Measurements from ENCODE around the gene CCDC102B.
A peak's percentile ranks its signal among the peaks of the same experiment; 100 is the strongest.
"Not testable (repeated sequence)": the region's sequence is repeated elsewhere in the genome, so short reads cannot be mapped to it uniquely, and the experiment has no call there.

Gene CCDC102B

GRCh38 chr18:68972176-68972575, 174.3 kb downstream of the CCDC102B start:
- no peak for DNase-seq (ENCODE audit: low read depth in 2 of 2)

DNA sequence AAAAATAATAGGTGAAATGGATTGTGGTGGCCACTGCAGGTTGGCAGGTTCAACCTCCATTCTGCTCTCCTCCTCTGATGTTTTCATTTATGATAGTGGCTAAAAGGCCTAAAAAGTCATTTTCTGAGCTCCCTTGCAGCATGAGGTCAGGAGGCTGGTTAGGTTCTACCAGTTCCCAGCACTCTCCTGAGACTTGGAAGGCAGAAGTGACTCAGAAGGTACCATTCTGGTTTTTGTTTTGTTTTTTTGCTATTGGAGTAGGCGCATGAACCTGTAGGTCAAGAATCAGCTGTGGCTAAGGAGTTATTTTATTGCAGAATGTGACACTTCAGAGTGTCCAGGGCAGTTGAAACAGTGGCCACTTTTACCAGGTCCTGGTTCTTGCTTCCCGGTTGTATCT, 181.9 kb downstream of the CCDC102B start:
- DNase-seq (ENCODE audit: low read depth in 2 of 2), result no peak

- no peak for DNase-seq (ENCODE audit: low read depth in 2 of 2)
Measured at GRCh38 chr18:68983126-68983525, 185.2 kb downstream of the CCDC102B start.

- no peak for DNase-seq (ENCODE audit: low read depth in 2 of 2)
Measured at GRCh38 chr18:68984342-68984741, 186.5 kb downstream of the CCDC102B start.

- no peak for DNase-seq (ENCODE audit: low read depth in 2 of 2)
Measured at GRCh38 chr18:68985172-68985820, 187.4 kb downstream of the CCDC102B start.

DNA sequence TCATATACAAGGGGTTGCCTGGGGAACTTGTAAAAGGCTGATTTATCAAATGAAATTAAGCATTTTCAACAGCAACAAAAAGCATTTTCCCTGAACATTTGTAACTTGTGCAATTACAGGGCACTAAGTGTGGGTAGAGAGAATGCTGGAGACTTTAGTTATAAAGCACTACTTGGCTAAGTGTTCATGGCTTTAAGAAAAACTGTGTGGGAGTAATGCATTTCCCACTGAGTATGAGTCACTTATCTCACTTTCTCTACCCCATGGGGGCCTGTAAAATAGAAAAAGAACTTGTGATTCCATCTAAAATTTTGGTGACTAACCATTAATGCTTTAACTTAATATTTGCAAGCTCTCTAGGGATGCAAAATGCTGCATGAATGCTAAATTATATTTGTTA, 193.4 kb downstream of the CCDC102B start:
- no peak for DNase-seq (ENCODE audit: low read depth in 2 of 2)

- peak in 1 of 2 donors; percentile 3 for DNase-seq (ENCODE audit: low read depth in 2 of 2)
Measured at GRCh38 chr18:68992719-68993482, 195.0 kb downstream of the CCDC102B start.

GRCh38 chr18:68995675-68996074, 197.8 kb downstream of the CCDC102B start:
- DNase-seq (ENCODE audit: low read depth in 2 of 2), result no peak

GRCh38 chr18:68997845-68998244, 200.0 kb downstream of the CCDC102B start:
- no peak for DNase-seq (ENCODE audit: low read depth in 2 of 2)

- DNase-seq (ENCODE audit: low read depth in 2 of 2), result no peak
Measured at GRCh38 chr18:69000366-69000765, 202.5 kb downstream of the CCDC102B start.

GRCh38 chr18:69002233-69002632, 204.4 kb downstream of the CCDC102B start:
- DNase-seq (ENCODE audit: low read depth in 2 of 2), result no peak

- not testable (repeated sequence) for DNase-seq (ENCODE audit: low read depth in 2 of 2)
Measured at GRCh38 chr18:69006212-69006611, 208.3 kb downstream of the CCDC102B start.

DNA sequence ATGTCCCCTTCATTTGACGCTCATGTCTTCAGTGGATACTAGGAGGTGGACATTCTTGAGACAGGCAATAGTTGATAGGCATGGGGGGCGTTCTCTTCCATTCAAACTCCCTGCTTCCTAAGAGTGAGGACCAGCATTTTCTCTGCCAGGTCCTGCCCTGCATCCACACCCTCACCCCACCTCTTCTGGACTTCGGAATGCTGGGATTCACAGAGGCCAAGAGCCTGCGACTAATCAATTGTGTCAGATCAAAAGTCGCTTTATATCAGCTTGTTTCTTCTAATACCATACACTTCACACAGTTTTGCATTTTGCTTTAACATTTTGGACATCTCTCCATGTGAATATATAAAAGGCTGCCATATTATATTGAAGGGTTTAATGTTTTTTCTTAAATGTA, 210.7 kb downstream of the CCDC102B start:
- DNase-seq (ENCODE audit: low read depth in 2 of 2), result no peak

DNA sequence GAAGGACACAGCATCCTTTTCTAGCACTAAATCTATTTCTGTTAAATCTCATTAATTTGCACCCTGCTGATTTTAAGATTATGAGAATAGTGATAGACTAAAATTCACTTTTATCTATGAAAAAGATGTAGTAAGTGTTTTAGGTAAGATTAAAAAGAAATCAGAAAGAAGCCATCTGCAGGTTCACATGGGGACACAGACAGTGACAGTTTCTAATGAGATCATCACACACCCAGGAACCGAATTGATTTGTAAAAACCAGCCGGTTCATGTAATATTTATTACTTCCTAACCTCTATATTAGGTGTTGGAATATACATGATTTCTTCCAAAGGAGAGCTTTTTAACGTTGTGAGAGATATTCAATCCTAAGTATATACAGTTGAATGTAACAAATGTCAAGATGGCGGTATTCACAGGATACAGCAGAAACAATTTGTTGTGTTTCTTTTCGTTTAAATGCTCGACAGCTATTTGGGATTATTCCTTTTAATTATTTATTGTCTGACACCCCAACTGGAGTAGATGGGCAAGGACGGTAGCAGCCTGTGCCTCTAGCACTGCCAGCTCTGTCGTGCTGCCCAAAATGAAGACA, 223.4 kb downstream of the CCDC102B start:
- no peak for DNase-seq (ENCODE audit: low read depth in 2 of 2)

DNA sequence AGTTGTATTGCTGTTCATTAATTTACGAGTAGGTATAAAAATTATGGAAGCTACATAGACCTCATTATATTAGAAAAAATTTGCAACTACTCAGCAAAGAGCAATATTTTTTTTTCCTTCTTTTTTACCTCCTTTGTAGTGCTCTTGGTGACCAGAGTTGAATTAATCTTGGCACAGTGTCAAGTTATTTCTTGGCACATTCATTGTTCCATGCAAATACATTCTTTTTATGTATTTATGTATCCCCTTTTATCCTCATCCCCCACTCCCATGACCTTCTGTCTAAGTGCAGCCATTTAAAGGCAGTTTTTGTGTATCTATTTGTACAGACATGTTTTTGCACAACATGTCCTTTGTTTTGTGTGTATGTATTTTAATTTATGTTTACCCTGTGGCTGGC, 224.5 kb downstream of the CCDC102B start:
- DNase-seq (ENCODE audit: low read depth in 2 of 2), result no peak

DNA sequence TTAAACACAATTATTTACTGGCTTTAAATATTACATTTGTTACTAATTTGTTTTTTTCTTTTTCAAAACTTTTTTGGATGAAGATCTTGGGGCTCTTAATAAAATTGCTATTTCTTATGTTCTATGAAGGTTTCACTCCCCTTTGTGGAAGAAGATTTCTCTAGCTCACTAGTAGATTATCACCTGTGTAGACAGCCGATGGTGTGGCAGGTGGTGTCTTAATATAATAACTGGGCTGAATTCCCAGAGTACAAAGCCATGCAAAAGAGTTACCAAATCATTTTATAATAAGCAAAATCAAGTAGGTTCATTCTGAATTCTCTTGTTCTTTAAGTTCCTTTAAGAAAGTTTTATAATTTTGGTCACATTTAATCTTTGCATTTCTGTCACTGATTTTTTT, 233.7 kb downstream of the CCDC102B start:
- DNase-seq (ENCODE audit: low read depth in 2 of 2), result no peak

DNA sequence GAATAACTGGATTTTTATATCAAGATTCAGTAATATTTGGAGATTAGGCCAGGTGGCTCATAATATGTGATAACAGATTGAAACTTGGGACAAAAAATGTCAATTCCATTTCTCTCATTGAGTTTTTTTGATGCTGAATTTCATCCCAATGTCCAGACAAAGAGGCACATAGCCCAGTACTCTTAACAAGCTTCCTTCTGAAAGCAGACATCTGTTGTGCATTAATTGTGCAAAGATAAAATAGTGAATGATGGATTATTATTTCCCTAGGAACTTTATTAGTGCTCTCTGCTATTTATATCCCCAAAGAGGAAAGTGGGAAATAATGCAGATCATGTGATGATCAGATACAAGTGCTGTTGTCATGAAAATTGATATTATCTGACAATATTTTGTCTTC, 234.1 kb downstream of the CCDC102B start:
- DNase-seq (ENCODE audit: low read depth in 2 of 2), result no peak

DNA sequence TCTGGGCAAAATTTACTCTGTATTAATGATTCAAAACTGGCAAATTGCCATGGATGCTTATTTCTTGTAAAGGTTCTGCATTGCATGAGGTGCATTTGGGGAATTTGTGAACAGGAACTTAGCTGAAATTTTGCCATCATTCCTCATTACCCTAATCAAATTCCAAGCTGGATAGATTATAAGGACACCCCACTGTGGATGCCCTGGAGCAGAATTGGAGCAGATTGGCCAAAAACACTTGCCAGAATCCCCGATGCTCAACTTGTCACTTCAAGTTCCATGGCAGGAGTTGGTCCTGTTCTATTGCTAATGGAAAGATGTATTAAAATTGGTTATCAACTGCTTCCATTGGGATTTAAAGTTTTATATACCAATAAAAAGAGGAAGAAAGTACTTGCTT, 237.9 kb downstream of the CCDC102B start:
- no peak for DNase-seq (ENCODE audit: low read depth in 2 of 2)

- DNase-seq (ENCODE audit: low read depth in 2 of 2), result no peak
Measured at GRCh38 chr18:69044215-69044614, 246.3 kb downstream of the CCDC102B start.

- DNase-seq (ENCODE audit: low read depth in 2 of 2), result no peak
Measured at GRCh38 chr18:69064063-69064462, 266.2 kb downstream of the CCDC102B start.

DNA sequence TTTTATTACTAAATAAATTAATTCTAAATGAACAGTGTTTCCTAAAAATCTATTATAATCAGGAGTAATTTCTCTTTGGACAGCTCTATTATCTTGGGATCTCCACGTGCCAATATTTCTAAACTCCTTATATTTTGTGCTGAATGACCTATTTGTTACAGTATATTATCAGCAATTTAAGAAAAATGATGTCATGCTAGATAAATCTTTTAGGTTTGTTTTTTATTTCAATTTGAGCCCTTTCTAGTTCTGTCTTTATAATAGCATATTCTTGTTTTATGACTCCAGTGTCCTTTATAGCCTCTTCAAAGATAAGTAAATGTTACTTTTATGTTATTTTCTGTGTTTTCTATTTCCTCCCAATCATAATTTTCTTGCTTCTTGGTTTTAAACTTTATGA, 269.2 kb downstream of the CCDC102B start:
- DNase-seq (ENCODE audit: low read depth in 2 of 2), result no peak

DNA sequence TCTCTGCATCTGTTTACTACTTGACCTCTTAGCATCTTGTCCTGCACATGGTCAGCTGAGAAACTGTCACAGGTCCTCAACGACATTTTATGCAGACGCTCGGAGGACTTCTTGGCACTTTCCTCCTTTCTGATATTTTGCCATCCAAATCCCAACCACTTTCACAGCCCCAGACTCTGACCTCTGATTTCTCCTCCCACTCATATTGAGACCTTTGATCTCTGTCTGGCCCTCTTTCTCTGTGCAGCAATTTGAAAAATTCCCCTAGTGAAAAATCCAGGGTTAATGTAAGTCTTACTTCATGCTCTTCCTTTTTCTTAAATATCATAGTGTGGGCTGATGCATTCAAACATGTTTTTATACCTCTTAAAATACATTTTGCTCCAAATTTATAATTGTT, 273.8 kb downstream of the CCDC102B start:
- no peak for DNase-seq (ENCODE audit: low read depth in 2 of 2)

- DNase-seq (ENCODE audit: low read depth in 2 of 2), result no peak
Measured at GRCh38 chr18:69081846-69082245, 284.0 kb downstream of the CCDC102B start.
